Keratinocyte (primary cell): Measurements from ENCODE around the gene PPP1R1C. TPM values are rescaled to one million over a fixed set of nuclear protein-coding genes. Genes with fewer than 3 reads are reported as not detected.

Experiments used
- DNase-seq: peaks from one replicate; pipeline ENCODE4 v3.0.0-alpha.2; 2011; ENCODE audit warnings: low read depth, missing footprints, low spot score
- FAIRE-seq: peaks from 2 replicates; lab custom pipeline; 2011; peaks lifted over from hg19 to GRCh38; lab: Jason Lieb, UNC
- H2AFZ ChIP-seq: 2 replicates; pipeline ENCODE4 v1.6.0; 2012; ENCODE audit warnings: low read length, control low read depth, inconsistent platforms; ENCODE audit not compliant: control insufficient read depth
- H3K27ac ChIP-seq: 2 replicates; pipeline ENCODE4 v1.5.1; 2011; ENCODE audit warnings: low read length; ENCODE audit not compliant: control insufficient read depth, insufficient read depth
- H3K27me3 ChIP-seq: 3 replicates; pipeline ENCODE4 v1.6.0; 2011; ENCODE audit warnings: low read length; ENCODE audit not compliant: control insufficient read depth, insufficient read depth; ENCODE audit errors: extremely low read depth
- H3K36me3 ChIP-seq, 2 experiments: 2 replicates in 1 of 2; 3 replicates in 1 of 2; pipeline ENCODE4 v1.5.1; 2011; ENCODE audit warnings: low read length in 2 of 2, mild to moderate bottlenecking in 1 of 2; ENCODE audit not compliant: control insufficient read depth in 2 of 2, insufficient read depth in 2 of 2; ENCODE audit errors: extremely low read depth in 1 of 2
- H3K4me1 ChIP-seq: 3 replicates; pipeline ENCODE4 v1.5.1; 2011; ENCODE audit warnings: low read length; ENCODE audit not compliant: control insufficient read depth, insufficient read depth; ENCODE audit errors: extremely low read depth
- H3K4me2 ChIP-seq: 3 replicates; pipeline ENCODE4 v1.6.0; 2011; ENCODE audit warnings: low read depth, low read length; ENCODE audit not compliant: control insufficient read depth, insufficient read depth; ENCODE audit errors: extremely low read depth
- H3K4me3 ChIP-seq, 3 experiments: fragments of 200-600 bp in 1 of 3; sonication (generic) in 1 of 3; 2 replicates in 2 of 3; 3 replicates in 1 of 3; pipeline ENCODE4 v1.5.1; 2011 to 2016; ENCODE audit warnings: low read length in 3 of 3, mild to moderate bottlenecking in 3 of 3, control low read depth in 2 of 3, inconsistent platforms in 1 of 3, low read depth in 1 of 3, mixed read lengths in 1 of 3, mixed run types in 1 of 3, moderate library complexity in 1 of 3; ENCODE audit not compliant: control insufficient read depth in 2 of 3, insufficient read depth in 2 of 3; ENCODE audit errors: extremely low read depth in 1 of 3
- H3K79me2 ChIP-seq: 2 replicates; pipeline ENCODE4 v1.6.0; 2012; ENCODE audit warnings: low read length; ENCODE audit not compliant: control insufficient read depth, insufficient read depth
- H3K9ac ChIP-seq: 3 replicates; pipeline ENCODE4 v1.6.0; 2011; ENCODE audit warnings: low read length; ENCODE audit not compliant: control insufficient read depth, insufficient read depth; ENCODE audit errors: extremely low read depth
- H3K9me1 ChIP-seq: 3 replicates; pipeline ENCODE4 v1.6.0; 2011; ENCODE audit warnings: low read length; ENCODE audit not compliant: control insufficient read depth, insufficient read depth; ENCODE audit errors: extremely low read depth
- H3K9me3 ChIP-seq: 2 replicates; pipeline ENCODE4 v1.5.1; 2012; ENCODE audit warnings: low read depth, low read length; ENCODE audit not compliant: control insufficient read depth
- H4K20me1 ChIP-seq: 3 replicates; pipeline ENCODE4 v1.6.0; 2011; ENCODE audit warnings: low read length; ENCODE audit not compliant: control insufficient read depth, insufficient read depth; ENCODE audit errors: extremely low read depth
- EZH2 ChIP-seq: IDR thresholded peaks from one replicate; pipeline ENCODE4 v1.6.1; 2012; ENCODE audit warnings: inconsistent platforms, mild to moderate bottlenecking, low read length, moderate library complexity
- dilution Hi-C: fragments of 300-500 bp; cut with MboI; formaldehyde crosslinking; loops from one replicate; pipeline ENCODE4 v1.7.0; 2020; ENCODE audit warnings: low sequenced_read_pairs; ENCODE audit not compliant: extremely low pct_ligation_motif_present
- polyA plus RNA-seq, 5 experiments: library from polyadenylated mRNA; depleted of rRNA in 3 of 5; stranded (reverse) in 3 of 5; stranded (forward) in 1 of 5; unstranded in 1 of 5; fragments of >200 nt; gene quantifications; 1 replicate in 1 of 5; 2 replicates in 3 of 5; 3 replicates in 1 of 5; pipeline versions ENCODE4 v1.2.1 to v1.2.3, GENCODE V29; 2011 to 2012; ENCODE audit warnings: missing spikeins in 2 of 5, low read depth in 1 of 5, low replicate concordance in 1 of 5
- TF ChIP-seq, protein P1 (sequence below), 3 experiments: IDR thresholded peaks in 1 of 3; conservative IDR thresholded peaks in 1 of 3; optimal IDR thresholded peaks in 1 of 3; 2 replicates in 2 of 3; 3 replicates in 1 of 3; pipeline versions ENCODE3 to v1.5.1; 2011; ENCODE audit warnings: low read length in 3 of 3, mild to moderate bottlenecking in 3 of 3, moderate library complexity in 2 of 3, control low read depth in 1 of 3, inconsistent platforms in 1 of 3; ENCODE audit not compliant: insufficient read depth in 2 of 3; ENCODE audit errors: extremely low read depth in 1 of 3

The PPP1R1C gene
- polyA plus RNA-seq, 1 donor (not counting 4 experiments of a cell fraction or from before 2014, with no cell fraction given) = 4.3 TPM

DNA sequence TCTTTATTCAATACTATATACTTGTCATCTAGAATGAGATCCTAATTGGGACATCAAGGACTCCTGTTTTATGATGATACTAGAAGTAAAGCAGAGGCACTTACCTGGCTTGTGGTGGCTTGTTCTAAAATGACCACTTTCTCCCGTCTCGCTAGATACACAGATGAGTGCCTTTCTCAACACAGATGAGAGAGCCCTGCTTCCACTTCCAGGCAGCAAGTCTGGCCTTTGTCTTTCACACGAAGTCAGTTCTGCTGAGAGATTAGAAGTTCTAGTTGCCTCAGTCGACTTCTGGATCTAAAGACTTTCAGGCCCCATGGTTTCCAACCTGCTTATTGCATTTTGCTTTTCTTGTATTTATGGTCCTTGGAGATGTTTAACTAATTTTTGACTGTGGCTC lies 70.3 kb downstream of the PPP1R1C start:
- dilution Hi-C loops = no loop called here
- Histone ChIP-seq H4K20me1 (no peaks in the 10 kb centered on the region), H2AFZ (no peak overlapping the region), H3K9me3 (no peaks in the 10 kb centered on the region), H3K9me1 (no peaks in the 10 kb centered on the region), H3K36me3 (no peaks in the 10 kb centered on the region), H3K4me3 (no peak overlapping the region), H3K27me3 (no peaks in the 10 kb centered on the region), H3K79me2 (no peaks in the 10 kb centered on the region), H3K4me2 (no peak overlapping the region), H3K9ac (no peak overlapping the region), H3K27ac (no peak overlapping the region), H3K4me1 (no peaks in the 10 kb centered on the region)
- no peak for DNase-seq
- FAIRE-seq = no peak
- no peak for TF ChIP-seq EZH2
- TF ChIP-seq, protein P1, sequence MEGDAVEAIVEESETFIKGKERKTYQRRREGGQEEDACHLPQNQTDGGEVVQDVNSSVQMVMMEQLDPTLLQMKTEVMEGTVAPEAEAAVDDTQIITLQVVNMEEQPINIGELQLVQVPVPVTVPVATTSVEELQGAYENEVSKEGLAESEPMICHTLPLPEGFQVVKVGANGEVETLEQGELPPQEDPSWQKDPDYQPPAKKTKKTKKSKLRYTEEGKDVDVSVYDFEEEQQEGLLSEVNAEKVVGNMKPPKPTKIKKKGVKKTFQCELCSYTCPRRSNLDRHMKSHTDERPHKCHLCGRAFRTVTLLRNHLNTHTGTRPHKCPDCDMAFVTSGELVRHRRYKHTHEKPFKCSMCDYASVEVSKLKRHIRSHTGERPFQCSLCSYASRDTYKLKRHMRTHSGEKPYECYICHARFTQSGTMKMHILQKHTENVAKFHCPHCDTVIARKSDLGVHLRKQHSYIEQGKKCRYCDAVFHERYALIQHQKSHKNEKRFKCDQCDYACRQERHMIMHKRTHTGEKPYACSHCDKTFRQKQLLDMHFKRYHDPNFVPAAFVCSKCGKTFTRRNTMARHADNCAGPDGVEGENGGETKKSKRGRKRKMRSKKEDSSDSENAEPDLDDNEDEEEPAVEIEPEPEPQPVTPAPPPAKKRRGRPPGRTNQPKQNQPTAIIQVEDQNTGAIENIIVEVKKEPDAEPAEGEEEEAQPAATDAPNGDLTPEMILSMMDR (optimal IDR thresholded peaks at IDR 0.05 in 1 of 3, IDR thresholded peaks at IDR 0.05 in 1 of 3, conservative IDR thresholded peaks at IDR 0.05 in 1 of 3; ENCODE audit: extremely low read depth in 1 of 3, insufficient read depth in 2 of 3, low read length in 3 of 3) = no peak

DNA sequence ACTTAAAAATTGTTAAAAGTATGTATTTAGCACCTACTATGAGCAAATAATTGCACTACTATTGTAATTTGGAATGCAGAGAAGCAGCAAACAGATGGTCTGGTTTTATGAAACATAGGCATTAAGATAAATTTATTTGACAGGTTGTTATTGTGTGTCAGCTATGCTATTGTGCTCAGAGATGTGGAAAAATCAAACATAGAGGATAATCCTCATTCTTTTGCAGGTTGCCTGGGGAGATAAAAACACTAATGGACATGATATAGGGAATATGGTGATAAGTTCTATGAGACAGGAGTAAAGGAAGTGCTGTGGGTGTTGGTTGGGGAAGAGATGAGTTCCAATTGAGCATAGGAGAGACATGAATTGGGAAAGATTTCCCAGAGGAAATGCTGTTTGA lies 71.3 kb downstream of the PPP1R1C start:
- Histone ChIP-seq H3K36me3 (no peaks in the 10 kb centered on the region), H3K9me3 (no peaks in the 10 kb centered on the region), H2AFZ (no peak overlapping the region), H3K9me1 (no peaks in the 10 kb centered on the region), H3K4me3 (no peak overlapping the region), H4K20me1 (no peaks in the 10 kb centered on the region), H3K79me2 (no peaks in the 10 kb centered on the region), H3K27ac (no peak overlapping the region), H3K4me1 (no peaks in the 10 kb centered on the region), H3K27me3 (no peaks in the 10 kb centered on the region), H3K4me2 (no peak overlapping the region), H3K9ac (no peak overlapping the region)
- FAIRE-seq = no peak
- dilution Hi-C loops = no loop called here
- DNase-seq = no peak
- no peak for TF ChIP-seq EZH2
- TF ChIP-seq, protein P1 (optimal IDR thresholded peaks at IDR 0.05 in 1 of 3, IDR thresholded peaks at IDR 0.05 in 1 of 3, conservative IDR thresholded peaks at IDR 0.05 in 1 of 3; ENCODE audit: extremely low read depth in 1 of 3, insufficient read depth in 2 of 3, low read length in 3 of 3) = no peak
